Heart left ventricle (tissue), 13 donors: ENCODE measurements around the gene PAK1.

Experiments used
- CTCF ChIP-seq, 12 donors: fragments of 200-600 bp; sonication (generic) in 4 of 12; IDR thresholded peaks; one replicate each; pipeline versions ENCODE4 v1.5.0 to v1.8.0; 2018 to 2022; ENCODE audit warnings: antibody characterized with exemption in 12 of 12, mild to moderate bottlenecking in 5 of 12
- POLR2A ChIP-seq, 2 donors: fragments of 450-650 bp; IDR thresholded peaks; one replicate each; pipeline ENCODE4 v1.6.1; 2017; ENCODE audit warnings: antibody characterized with exemption in 2 of 2, mild to moderate bottlenecking in 2 of 2, moderate library complexity in 2 of 2
- donor health status: ischemic (EF 13 %, LVEDD 7.1; RV severe dilation, severe dysfunction).
- donor health status: DM: no; HTN: yes; CAD: no.
- donor health status: DM: no; HTN: no; CAD: no.
- donor health status: ischemic (EF 25% LVEDD 6.9; RV normal size, moderate dysfunction).
- donor health status: ischemic (EF 25% LVEDD 5.7; RV mildly dilated, moderate dysfunction).
- donor health status: ischemic (EF 35%, LVEDD 5.7; RV mildly dilated, moderate dysfunction).
- donor health status: nonischemic (EF 11% LVEDD 7.7; RV severe dilation, severe dysfunction).
- donor health status: DM: yes; HTN: yes; CAD: no.
- donor health status: PGD.
- donor health status: ischemic (EF 29% LVEDD 5.4; RV normal size, mild dysfunction).
- donor health status: nonischemic (EF 23%, LVEDD 6.1; RV moderate dilation, normal function).

GRCh38 chr11:77403211-77403610, 70.7 kb downstream of the PAK1 start:
- TF ChIP-seq POLR2A (IDR thresholded peaks at IDR 0.05), result no peak
- no peak for TF ChIP-seq CTCF (IDR thresholded peaks at IDR 0.05)
